ENCODE results near the gene CLDN24.

CLDN24 gene

DNA sequence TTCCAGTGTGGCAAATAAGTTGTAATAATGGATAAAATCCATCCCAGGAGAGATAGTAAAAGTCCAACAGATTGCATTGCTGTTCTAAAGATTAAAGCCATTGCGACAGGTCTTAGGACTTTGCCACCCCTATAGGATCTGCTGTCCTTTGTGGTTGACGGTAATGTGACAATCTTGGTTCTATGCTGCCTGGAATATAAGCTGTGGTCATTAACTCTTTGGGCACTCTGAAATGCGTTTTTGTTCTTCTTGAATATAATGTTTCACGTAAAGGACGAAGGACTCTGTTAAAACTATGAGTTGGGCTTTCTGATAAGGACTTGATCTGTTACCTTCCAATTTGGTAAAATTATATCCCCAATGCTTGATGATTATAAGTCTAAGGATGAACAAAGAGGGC, at the start of gene CLDN24:
Gene CLDN24 (minus strand): TSS at position 101 of the 400 bp plus-strand sequence. CDS start 0 bp downstream, at position 101.
- DNase-seq: no peak

DNA sequence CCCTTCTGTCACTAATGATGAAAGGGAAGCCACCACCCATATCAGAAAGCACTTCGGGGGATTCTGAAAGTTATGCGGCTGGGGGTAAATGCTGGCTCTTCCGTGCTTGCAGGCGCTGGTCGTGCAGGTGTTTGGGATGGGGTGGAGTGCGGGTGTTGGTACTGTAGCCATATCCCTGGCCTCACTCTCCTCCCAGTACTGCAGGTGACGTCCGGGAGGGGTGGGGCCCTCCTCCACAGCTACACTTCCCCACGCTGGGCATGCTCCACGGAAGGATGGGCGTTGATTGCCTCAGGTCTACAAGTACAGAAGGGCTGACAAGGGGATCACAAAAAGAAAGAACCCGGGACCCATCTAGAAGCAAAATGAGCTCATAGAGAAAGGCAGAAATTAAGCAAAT, 48.6 kb upstream of the CLDN24 start:
- DNase-seq: no peak

DNA sequence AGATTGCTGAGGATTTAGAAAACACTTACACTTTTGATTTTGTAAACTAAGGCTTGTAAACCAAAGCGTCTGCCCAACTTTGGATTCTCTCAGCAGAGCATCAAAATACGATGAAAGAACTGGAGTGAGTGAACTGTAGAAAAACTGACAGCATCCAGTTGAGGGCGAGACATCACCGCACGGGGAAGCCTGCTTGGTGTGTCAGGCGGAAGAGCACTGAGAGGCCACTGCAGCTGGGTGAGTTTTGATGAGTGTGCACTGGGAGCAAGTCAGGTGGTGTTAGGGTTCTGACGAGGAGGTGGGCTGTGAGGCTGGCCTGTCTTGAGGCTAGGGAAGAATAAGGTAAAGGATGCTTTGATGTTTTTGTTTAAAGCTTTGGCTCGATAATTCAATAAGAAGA, 46.8 kb upstream of the CLDN24 start:
- no peak for DNase-seq

DNA sequence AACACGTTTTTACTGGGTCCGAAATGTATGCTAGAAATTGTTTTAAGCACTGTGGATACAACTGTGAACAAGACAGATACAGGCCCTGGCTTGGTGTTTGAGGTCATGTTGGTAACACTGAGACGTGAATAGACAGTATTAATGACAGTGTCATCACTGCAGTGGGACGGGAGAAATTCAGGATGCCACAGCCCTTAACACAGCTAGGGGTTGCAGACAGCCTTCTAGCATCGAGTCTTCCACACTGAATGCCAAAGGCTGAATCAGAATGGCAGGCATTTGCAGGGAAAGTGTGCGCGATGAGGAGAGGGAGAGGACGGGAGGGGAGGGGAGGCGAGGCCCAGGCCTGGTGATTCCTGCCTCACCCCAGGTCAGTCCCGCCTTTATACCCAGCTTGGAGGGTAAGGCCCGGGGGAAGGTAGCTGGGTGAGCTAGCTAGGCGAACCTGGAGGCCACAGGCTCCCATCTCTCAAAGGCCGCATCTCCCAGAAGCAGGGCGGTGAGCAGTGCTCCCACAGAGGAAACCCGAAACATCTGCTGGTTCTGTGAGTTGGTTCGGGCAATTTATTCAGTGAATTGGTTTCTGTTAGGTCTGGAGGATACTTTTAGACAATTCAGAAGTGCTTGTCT, 44.1 kb upstream of the CLDN24 start:
- DNase-seq: no peak

DNA sequence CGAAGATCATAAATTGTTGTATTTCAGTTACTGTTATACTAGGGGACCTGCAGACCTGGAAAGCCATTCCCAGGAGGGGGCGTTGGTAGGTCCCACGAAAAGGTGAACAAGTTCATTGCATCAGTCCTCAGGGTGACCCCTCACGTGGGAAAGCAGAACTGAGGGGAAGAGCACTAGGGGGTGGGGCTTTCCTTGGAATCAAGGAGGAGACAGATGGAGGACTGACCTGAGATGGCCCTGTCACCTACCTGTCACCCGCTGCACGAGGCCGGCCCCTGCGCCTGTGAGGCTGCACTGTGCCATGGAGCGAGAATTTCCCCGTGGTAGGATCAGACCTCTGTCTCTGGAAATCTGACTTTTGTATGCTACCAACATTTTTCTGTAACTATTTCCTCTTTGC, 41.8 kb upstream of the CLDN24 start:
- DNase-seq: no peak

DNA sequence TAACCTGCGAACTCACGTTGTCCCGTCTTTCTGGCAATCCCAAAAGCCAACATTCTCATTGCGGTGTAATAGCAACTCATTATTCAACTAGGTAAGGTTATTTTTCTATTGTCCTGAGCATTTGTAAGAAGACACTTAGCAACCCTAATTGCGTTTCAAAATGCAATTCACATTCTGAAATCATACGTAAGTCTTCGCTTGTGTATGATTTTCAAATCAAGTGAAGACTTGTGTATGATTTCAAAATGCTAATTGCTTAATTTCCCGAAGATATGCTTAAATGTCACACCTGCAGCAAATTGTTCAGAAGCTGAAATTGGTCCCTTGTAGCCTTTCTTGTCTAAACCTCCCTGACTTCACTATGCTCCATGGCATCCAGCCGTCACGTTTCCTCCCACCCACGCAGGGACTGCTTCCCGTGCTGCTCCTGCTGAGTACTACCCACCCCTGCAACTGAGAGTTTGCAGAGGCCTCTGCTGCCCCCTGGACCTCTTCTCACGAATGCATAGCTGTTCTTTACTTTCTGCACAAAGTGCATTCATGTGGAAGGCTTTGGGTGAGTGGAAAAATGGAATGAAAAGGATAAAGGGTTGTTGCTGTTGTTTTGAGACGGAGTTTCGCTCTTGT, 40.8 kb upstream of the CLDN24 start:
- no peak for DNase-seq

DNA sequence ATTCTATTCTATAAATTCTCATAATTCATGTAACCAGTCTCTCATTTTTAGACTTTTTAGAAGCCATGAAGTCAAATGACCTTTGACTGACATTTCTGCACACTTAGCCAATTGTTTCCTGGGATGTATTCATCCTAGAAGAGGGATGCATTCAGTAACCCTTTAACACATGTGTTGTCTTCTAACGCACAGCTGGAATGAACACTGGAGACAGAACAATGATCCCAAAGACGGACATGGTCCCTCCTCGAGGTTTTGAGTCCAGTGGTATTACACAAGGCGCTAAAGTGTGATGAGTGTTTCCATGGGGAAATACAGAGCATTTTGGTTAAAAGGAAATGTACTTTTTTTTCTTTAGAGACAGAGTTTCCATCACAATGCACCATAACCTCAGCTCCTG, 39.8 kb upstream of the CLDN24 start:
- DNase-seq: no peak

DNA sequence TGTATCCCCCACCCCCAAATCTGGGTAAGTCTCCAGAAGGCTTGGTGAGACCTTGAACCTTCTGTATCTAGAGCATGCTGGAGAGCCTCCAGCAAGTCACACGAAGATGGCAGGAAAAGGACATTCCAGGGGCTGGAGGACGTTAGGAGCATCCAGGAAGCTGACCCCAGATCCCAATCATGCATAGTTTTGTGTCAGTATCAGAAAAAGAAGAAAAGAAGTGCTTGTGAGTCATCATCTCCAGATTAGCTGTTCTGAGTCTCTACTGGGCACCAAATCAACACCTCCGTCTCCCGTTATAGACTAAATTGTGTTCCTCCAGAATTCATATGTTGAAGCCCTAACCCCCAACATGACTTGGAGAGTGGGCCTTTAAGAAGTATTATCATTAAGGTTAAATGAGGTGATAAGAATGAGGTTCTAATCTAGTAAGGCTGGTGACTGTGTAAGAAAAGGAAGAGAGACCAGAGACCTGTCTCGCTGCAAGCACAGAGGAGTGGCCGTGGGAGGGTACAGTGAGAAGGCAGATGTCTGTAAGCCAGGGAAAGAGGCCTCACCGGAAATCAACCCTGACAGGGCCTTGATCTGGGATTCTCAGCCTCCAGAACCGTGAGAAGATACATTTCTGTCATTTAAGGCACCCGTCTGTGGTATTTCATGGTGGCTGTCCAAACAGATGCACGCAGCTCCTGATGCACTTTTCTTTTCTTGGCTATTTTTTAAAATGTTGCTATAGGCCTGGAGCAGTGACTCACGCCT, 38.1 kb upstream of the CLDN24 start:
- no peak for DNase-seq

DNA sequence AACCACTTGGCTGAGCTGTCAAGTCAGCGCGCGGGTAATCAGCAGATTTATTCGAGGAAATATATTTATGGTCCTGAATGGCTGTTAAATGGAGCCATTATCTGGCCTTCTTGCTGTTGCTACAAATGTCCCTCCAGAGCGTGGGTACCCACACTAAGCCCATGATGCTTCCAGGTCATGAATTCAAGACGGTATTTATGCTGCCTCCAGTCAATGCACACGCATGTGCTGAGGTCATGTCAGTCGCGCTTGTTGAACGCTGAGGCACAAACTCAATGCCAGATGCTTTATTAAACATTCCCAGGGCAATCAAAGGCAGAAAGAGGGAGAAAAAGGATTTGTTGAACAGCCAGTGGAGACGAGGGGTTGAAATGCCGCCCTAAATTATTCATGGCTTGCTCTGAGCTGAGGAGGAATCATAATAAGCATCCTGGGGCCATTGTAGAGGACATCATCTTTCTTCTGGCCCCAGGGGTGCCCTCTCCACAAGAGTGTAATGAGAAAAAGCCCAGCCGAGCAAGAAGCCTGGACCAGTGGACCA, 36.1 kb upstream of the CLDN24 start:
- no peak for DNase-seq

DNA sequence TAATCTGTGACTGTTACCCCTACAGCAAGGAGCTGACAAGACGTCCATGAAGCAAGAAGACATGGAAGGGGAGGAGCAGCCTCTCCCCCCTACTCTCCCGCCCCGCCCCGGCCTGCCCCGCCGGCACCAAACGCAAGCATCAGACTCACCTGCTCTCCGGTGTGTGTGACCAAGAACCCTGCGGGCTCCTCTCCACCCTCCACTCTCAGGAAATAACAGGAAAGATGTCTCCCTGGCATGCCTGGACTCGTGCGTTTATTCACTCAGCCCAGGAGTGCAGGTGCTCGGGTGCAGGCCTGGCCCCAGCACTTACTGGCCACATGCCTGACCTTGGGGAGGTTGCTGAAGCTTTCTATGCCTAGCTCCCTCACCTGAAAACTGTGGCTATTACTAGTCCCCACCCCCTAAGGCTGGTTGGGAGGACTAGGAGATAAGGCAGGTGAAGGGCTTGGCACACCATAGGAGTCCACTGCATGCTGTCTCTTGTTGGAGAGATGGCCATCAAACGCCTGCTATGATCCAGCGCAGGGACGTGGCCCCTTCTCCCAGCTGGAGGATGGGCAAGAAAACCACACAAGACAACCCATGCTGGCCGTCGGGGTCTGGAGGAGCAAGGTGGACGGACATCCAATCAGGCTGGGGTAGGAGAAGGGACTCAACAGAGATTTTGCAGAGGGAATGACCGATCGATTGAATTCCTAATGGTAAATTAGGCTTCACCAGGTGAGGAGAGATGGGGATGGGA, 34.9 kb upstream of the CLDN24 start:
- no peak for DNase-seq

DNA sequence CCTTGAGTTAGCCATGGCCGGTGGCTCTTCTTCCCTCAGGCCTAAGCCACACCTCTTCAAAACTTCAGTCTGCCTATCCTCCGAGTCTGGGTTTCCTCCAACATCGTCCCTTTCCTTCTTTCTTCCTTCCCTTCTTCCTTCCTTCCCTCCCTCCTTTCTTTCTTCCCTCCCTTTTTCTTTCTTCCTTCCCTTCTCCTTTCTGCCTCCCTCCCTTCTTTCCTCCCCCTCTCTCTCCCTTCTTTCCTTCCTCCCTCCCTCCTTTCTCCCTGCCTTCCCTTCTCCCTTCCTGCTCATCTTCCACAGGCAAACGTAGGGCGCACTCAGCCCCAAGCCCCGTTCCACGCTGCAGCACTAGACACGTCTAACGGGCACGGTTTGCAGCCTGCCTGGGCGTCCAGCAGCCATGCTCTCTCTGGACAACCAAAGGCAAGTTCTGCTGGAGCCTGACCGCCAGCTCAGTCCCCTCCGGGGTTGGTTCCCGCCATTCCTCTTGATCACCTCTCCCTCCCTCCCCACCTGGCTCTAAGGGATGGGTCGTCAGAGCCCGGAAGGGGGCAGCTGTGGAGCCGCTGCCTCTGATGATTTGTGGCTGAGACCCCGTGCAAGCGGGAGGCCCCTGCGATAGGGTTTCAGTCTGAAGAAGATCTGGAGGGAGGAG, 34.1 kb upstream of the CLDN24 start:
- DNase-seq: no peak

DNA sequence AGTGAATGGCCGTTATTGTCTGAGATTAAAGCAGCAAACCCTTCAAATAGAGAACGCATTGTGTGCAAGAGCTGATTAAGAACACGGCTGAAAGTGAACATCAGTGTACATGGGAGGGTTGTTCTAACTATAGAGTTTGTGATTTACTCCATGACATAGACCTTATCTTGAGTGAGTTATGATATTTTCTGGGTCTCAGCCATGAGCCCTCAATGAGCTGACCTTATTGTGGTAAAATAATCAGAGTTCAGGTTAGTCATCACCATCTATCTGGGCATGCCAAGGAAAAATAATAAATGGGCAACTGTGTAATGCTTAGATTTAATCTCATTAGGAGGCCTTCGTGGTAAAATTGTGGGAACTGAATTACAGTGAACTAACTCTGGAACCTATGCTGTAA, 33.2 kb upstream of the CLDN24 start:
- DNase-seq: no peak

DNA sequence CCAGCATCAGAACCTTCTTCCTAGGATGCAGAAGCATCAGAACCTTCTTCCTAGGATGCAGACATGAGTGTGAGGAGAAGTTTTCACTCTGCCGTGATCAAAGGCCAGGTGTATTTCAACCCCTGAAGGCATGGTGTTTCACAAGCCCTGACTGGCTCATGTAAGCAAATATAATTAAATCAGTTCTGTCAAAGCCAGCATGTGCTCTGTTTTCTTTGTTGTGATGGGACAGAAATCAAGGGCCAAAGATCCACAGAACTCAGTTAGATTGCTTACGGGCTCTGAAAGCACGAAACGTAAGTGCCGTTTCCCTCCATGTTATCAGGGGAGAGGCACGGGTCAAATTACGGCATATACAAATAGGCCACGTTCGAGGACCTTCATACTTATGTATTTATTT, 32.0 kb upstream of the CLDN24 start:
- DNase-seq: no peak

DNA sequence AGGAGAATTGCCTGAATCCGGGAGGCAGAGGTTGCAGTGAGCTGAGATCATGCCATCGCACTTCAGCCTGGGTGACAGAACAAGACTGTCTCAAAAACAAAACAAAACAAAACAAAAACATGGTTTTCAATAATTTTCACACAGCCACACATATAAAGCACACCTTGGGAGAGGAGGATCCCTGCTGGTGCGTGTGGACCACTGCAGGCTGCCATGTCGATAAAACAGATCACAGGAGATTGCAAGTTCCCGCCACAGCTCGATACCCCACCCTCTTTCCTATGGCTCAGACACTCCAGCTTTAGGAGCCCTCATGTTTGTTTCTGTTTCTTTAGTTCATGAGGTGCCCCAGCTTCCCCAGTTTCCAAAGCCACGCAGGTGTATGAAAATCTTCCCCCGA, 31.3 kb upstream of the CLDN24 start:
- no peak for DNase-seq

DNA sequence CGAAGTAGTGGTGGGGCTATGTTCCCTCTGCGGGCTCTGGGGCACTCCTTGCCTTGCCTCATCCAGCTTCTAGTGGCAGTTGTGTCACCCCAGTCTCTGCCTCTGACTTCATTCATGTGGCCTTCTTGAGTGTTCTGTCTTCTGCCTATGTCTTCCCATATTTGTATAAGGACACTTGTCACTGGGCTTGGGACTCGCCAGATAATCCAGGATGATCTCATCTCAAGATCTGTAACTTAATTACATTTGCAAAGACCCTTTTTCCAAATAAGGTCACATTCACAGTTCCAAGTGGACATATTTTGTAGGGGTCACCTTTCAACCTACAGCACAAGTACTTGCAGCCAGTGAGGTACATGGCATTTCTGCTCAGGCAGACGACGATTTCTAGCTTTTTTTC, 30.3 kb upstream of the CLDN24 start:
- no peak for DNase-seq

DNA sequence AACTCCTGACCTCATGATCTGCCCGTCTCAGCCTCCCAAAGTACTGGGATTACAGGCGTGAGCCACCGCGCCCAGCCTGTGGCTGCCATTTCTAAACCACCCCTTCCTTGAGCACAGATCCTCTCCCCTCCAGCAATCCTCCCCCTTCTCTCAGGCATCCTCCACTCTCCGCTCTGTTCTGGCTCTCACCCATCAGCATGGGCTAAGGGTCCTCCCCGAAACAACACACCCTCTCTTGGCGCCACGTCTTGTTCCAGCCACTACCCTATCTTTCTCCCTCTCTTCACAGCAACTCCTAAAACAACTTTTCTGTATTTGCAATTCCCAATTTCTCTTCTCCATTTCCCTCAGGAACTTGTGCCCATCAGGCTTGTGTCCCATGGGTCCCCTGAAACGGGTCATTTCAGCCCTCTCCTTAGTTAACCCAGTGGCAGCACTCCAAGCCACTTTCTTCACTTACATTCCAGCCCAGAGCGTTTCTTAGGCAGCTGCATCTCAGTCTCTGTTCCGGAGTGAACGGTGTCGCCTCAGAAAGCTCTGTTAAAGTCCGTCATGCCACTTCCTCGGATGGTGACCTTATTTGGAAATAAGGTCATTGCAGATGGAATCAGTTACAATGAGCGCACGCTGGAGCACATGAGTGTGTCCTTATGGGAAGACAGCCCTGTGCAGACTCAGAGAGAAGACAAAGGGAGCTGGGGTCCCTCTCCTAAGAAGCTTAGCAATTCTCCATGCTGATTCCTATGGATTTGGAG, 28.3 kb upstream of the CLDN24 start:
- no peak for DNase-seq

DNA sequence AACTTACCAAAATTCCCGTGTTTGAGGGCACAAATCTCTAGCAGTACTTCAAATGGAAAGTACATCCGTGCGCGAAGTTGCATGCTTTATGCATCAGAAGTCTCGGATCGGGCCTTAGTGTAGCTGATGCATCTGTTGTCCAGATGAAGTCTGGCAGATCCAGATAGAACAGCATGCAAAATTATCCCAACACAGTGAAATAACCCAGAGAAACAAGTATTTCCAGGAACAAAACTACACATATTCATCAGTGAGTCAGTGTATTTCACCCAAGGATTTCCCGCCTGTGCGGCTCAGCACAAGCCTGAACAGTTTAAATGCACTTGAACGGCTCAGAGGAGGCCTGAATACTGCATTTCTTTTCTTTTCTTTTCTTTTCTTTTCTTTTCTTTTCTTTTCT, 27.4 kb upstream of the CLDN24 start:
- peak; percentile 27 for DNase-seq

DNA sequence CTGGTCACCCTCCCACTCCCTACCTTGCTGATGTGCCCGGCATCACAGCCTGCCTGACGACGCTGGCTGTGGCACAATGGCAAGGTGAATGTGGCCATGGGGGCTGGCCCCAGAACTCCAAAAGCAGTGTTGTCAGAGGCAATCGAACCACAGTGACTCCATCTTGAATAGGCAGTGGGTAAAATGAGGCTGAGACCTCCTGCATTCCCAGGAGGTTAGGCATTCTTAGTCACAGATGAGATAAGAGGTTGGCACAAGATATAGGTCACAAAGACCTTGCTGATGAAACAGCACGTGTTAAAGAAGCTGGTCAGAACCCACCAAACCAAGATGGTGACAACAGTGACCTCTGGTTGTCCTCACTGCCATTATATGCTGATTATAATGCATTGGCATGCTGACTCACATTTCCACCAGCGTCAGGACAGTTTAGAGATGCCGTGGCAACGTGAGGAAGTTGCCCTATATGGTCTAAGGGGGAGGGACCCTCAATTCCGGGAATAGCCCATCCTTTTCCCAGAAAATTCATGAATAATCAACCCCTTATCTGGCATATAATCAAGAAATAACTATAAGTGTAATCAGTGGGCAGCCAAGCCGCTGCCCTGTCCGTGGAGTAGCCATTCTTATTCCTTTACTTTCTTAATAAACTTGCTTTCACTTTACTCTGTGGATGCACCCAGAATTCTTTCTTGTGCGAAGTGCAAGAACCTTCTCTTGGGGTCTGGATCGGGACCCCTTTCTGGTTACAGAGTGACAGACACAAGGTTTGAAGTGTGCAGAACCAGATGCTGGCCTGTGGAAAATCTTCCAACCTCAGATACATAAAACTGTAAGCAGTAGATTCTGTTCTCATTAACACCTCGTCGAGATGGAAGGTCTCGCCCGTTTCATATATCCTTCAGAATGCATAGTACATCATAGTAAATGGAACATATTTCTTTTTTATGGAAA, 26.8 kb upstream of the CLDN24 start:
- peak; percentile 62 for DNase-seq

DNA sequence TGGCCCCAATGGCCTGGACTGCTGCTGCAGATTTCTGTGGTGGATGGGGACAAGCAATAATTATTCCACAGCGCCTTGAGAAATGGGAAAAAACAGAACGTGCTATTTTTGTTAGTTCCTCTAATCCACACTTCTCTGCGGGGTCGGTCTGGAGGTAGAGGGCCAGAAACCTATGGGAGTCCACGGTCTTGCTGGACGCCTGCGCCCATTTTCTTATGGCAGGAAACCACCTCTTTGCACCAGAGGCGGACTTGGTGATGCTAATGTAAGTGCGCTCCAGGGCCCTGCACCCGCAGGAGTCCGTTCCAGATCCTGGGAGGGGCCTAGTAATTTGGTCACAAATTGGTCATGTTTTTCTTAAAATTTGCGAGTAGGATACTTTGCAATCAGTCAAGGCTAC, 25.9 kb upstream of the CLDN24 start:
- DNase-seq: no peak

DNA sequence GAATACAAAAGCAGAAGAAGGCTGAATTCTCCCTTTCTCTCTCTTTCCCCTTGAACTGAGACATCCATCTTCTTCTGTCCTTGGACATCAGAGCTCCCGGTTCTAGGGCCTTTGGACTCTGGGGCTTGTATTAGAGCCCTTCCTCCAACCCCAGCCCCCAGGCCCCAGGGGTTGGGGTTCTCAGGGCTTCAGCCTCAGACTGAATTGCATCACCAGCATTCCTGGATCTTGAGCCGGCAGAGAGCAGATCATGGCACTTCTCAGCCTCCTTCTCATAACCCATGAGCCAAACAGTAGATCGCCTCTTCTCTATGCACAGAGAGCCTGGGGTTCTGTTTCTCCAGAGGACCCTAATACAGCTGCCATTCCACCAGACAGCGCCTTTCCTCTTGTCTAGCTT, 25.3 kb upstream of the CLDN24 start:
- no peak for DNase-seq

DNA sequence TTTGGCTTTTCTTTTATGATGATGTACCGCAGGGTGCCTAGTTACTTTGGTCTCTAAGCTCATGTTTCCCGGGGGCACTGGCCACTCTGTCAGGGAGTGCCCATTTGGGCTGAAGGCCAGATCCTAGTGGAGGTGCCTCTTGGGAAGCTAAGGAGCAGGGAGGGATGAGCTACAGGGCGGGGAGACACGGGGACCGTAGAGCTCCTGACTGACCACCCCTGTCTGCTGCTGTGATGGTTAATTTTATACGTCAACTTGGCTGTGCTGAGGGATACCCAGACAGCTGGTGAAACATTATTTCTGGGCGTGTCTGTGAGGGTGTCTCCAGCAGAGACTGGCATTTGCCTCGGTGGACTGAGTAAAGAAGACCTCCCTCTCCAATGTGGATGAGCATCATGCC, 24.9 kb upstream of the CLDN24 start:
- DNase-seq: no peak

Measured in activated CD4-positive, alpha-beta T cell treated with anti-CD3 and anti-CD28 coated beads for 48 hours (primary cell).